Measurements from ENCODE around the gene NBAS. TPM values are rescaled to one million over a fixed set of nuclear protein-coding genes. Genes with fewer than 3 reads are reported as not detected.
A peak's percentile ranks its signal among the peaks of the same experiment; 100 is the strongest.

The NBAS gene
- total and polyA plus RNA-seq, 2 of the 13 experiments (the other 11 are each of a cell fraction or from before 2014, with no cell fraction given): 33.6 to 58.7 TPM

- TF ChIP-seq ZBTB40 (IDR thresholded peaks at IDR 0.05): no peak
- peak; percentile 10; the same call in 1 of the 2 replicates for TF ChIP-seq ZBTB40 (CRISPR knock-in tag; IDR thresholded peaks at IDR 0.05)
Observed at GRCh38 chr2:15560140-15560987, 770 bp downstream of the NBAS start (continued).

All from HepG2 (cell line).